Ascending aorta (tissue), 2 donors: Measurements from ENCODE around the gene GCM1. TPM values are rescaled to one million over a fixed set of nuclear protein-coding genes. Genes with fewer than 3 reads are reported as not detected.

Experiments
- DNase-seq, 2 donors: peaks; one replicate each; pipeline ENCODE4 v3.0.0-alpha.2; 2019; ENCODE audit warnings: low spot score in 2 of 2
- H3K27ac ChIP-seq, 2 donors: fragments of 200-600 bp; sonication (generic); one replicate each; pipeline ENCODE4 v1.5.1; 2016 to 2017; ENCODE audit warnings: mild to moderate bottlenecking in 1 of 2
- H3K27me3 ChIP-seq: fragments of 200-600 bp; sonication (generic); one replicate; pipeline ENCODE4 v1.5.1; 2017
- H3K36me3 ChIP-seq, 2 donors: fragments of 200-600 bp; sonication (generic); one replicate each; pipeline ENCODE4 v1.5.1; 2016
- H3K4me1 ChIP-seq, 2 donors: fragments of 200-600 bp; sonication (generic); one replicate each; pipeline ENCODE4 v1.5.1; 2016 to 2017; ENCODE audit warnings: mild to moderate bottlenecking in 1 of 2
- H3K4me3 ChIP-seq, 2 donors: fragments of 200-600 bp; sonication (generic); one replicate each; pipeline ENCODE4 v1.5.1; 2016 to 2017; ENCODE audit warnings: mild to moderate bottlenecking in 1 of 2
- H3K9me3 ChIP-seq, 2 donors: fragments of 200-600 bp; sonication (generic); one replicate each; pipeline ENCODE4 v1.5.1; 2016
- CTCF ChIP-seq, 3 experiments: fragments of 200-600 bp in 2 of 3; fragments of 450-650 bp in 1 of 3; sonication (generic) in 2 of 3; IDR thresholded peaks; one replicate each; pipeline ENCODE4 v1.5.1; 2016 to 2019; ENCODE audit warnings: antibody characterized with exemption in 3 of 3, mild to moderate bottlenecking in 1 of 3, moderate library complexity in 1 of 3
- intact Hi-C: fragments of 100-400 bp; cut with DNase I; formaldehyde crosslinking; loops from one replicate; pipeline ENCODE4 v1.15.1; 2023
- total RNA-seq: library from RNA; depleted of rRNA; stranded (reverse); fragments of >200 nt; gene quantifications from one replicate; pipeline ENCODE4 v1.1.0, GENCODE V29; 2016

Gene GCM1
- total RNA-seq, 1 donor from 2014 or later = not detected

DNA sequence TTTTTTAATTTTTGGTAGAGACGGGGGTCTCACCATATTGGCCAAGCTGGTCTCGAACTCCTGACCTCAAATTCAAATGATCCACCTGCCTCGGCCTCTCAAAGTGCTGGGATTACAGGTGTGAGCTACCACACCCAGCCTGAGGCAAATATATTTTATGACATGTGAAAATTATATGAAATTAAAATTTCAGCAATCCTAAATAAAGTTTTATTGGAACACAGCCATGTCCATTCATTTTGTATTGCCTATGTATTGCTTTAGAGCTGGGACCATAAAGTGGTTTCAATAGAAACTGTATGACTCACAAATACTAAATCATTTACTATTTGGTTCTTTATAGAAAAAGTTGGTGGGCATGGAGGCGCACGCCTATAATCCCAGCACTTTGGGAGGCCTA lies 32.0 kb upstream of the GCM1 start:
- no peak overlapping the region for H3K4me3 ChIP-seq
- no peak overlapping the region for H3K27ac ChIP-seq
- H3K4me1 ChIP-seq = no peaks in the 10 kb centered on the region
- intact Hi-C loops = no loop called here
- H3K36me3 ChIP-seq = no peaks in the 10 kb centered on the region
- no peak for DNase-seq
- no peaks in the 10 kb centered on the region for H3K9me3 ChIP-seq
- no peak for TF ChIP-seq CTCF (IDR thresholded peaks at IDR 0.05)
- H3K27me3 ChIP-seq = no peaks in the 10 kb centered on the region

- intact Hi-C loops = loop anchor here (10.0 kb wide), 1 partner anchor 145 kb away; no protein-coding TSS in a partner anchor
- peak overlapping the region in 1 of 2 donors; percentile 30 for H3K27ac ChIP-seq
- DNase-seq = no peak
Measured at GRCh38 chr6:53179961-53180651, 31.5 kb upstream of the GCM1 start.

GRCh38 chr6:53178837-53179432 lies 30.3 kb upstream of the GCM1 start:
- no peaks in the 10 kb centered on the region for H3K9me3 ChIP-seq
- TF ChIP-seq CTCF (IDR thresholded peaks at IDR 0.05) = no peak
- intact Hi-C loops = loop anchor here (10.0 kb wide), 1 partner anchor 146 kb away; no protein-coding TSS in a partner anchor
- H3K27ac ChIP-seq = no peak overlapping the region
- no peaks in the 10 kb centered on the region for H3K4me1 ChIP-seq
- no peak overlapping the region for H3K4me3 ChIP-seq
- H3K36me3 ChIP-seq = no peaks in the 10 kb centered on the region
- DNase-seq = no peak
- no peaks in the 10 kb centered on the region for H3K27me3 ChIP-seq

More at GRCh38 chr6:53179961-53180651, 31.5 kb upstream of the GCM1 start:
- Histone ChIP-seq H3K27me3 (no peaks in the 10 kb centered on the region), H3K4me1 (no peaks in the 10 kb centered on the region), H3K9me3 (no peaks in the 10 kb centered on the region), H3K4me3 (no peak overlapping the region), H3K36me3 (no peaks in the 10 kb centered on the region)
- TF ChIP-seq CTCF (IDR thresholded peaks at IDR 0.05) = no peak

- intact Hi-C loops = loop anchor here (10.0 kb wide), 1 partner anchor 150 kb away; no protein-coding TSS in a partner anchor
- no peak overlapping the region for H3K4me3 ChIP-seq
- no peaks in the 10 kb centered on the region for H3K27me3 ChIP-seq
- no peak for TF ChIP-seq CTCF (IDR thresholded peaks at IDR 0.05)
- no peak overlapping the region for H3K27ac ChIP-seq
- no peaks in the 10 kb centered on the region for H3K4me1 ChIP-seq
- DNase-seq = no peak
- H3K36me3 ChIP-seq = no peaks in the 10 kb centered on the region
- H3K9me3 ChIP-seq = no peaks in the 10 kb centered on the region
Measured at GRCh38 chr6:53175027-53175426, 26.4 kb upstream of the GCM1 start.

DNA sequence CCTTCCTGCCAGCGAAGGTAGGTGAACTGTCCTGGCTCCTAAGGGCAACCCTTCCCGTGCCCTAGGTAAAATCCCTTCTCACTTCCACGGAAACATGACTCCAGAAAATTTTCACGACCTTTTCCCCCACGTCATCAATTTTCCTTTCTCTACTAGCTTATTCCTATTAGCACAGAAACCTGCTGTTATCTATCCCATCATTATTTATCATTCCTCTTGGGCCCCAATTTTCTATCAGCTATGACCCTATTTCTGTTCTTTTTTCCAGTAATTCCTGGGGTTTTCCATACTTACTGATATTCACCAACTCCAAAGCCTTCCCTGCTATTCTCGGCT lies 23.8 kb upstream of the GCM1 start:
- no peaks in the 10 kb centered on the region for H3K4me1 ChIP-seq
- H3K36me3 ChIP-seq = no peaks in the 10 kb centered on the region
- no peaks in the 10 kb centered on the region for H3K27me3 ChIP-seq
- H3K4me3 ChIP-seq = no peak overlapping the region
- no peak overlapping the region for H3K27ac ChIP-seq
- TF ChIP-seq CTCF (IDR thresholded peaks at IDR 0.05) = no peak
- DNase-seq = no peak
- intact Hi-C loops = loop anchor here (1.0 to 10.0 kb wide), 6 partner anchors 120 to 555 kb away; no protein-coding TSS in a partner anchor
- no peaks in the 10 kb centered on the region for H3K9me3 ChIP-seq
